D721Med (cell line): ENCODE measurements around the gene XIRP2.

Source experiments
- DNase-seq: peaks from one replicate; pipeline ENCODE4 v3.0.0; 2011; ENCODE audit warnings: low spot score; ENCODE audit not compliant: insufficient read length
- FAIRE-seq: peaks from 2 replicates; lab custom pipeline; 2011; peaks lifted over from hg19 to GRCh38; lab: Jason Lieb, UNC
- TF ChIP-seq, protein P1 (sequence below): IDR thresholded peaks from 2 replicates; pipeline ENCODE4 v1.5.1; 2012; ENCODE audit warnings: mild to moderate bottlenecking, control low read depth; ENCODE audit not compliant: insufficient read depth; ENCODE audit errors: missing control alignments

XIRP2 gene

DNA sequence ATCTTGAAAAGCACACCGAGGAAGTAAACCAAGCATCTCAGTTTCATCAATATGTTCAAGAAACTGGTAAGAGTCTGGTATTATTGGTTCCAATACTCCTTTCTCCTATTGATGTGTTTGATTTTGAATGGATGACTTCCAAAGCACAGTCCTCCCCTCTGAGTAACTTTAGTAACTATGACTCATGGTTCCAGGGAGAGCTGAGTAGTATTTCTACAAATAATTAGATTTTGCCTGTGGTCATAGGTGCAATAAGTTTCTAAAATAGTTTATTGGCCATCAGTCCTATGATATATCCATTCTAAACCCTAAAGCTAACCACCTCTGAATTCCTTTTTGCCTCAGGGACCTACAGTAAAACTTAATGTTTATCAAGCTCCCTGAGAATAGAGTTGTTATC lies 352.4 kb downstream of the XIRP2 start:
- FAIRE-seq (no peak), DNase-seq (no peak)
- TF ChIP-seq, protein P1, sequence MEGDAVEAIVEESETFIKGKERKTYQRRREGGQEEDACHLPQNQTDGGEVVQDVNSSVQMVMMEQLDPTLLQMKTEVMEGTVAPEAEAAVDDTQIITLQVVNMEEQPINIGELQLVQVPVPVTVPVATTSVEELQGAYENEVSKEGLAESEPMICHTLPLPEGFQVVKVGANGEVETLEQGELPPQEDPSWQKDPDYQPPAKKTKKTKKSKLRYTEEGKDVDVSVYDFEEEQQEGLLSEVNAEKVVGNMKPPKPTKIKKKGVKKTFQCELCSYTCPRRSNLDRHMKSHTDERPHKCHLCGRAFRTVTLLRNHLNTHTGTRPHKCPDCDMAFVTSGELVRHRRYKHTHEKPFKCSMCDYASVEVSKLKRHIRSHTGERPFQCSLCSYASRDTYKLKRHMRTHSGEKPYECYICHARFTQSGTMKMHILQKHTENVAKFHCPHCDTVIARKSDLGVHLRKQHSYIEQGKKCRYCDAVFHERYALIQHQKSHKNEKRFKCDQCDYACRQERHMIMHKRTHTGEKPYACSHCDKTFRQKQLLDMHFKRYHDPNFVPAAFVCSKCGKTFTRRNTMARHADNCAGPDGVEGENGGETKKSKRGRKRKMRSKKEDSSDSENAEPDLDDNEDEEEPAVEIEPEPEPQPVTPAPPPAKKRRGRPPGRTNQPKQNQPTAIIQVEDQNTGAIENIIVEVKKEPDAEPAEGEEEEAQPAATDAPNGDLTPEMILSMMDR = no peak

DNA sequence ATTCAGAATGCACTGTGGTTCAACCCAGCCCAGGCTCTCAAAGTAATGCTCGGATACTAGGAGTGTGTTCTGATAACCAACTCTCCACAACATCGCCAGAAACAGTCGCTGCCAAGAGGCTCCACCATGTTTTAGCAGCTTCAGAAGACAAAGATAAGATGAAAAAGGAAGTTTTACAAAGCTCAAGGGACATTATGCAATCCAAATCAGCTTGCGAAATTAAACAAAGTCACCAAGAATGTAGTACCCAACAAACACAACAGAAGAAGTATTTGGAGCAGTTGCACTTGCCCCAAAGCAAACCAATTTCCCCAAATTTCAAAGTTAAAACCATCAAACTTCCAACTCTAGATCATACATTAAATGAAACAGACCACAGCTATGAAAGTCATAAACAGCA lies 360.9 kb downstream of the XIRP2 start:
- DNase-seq = no peak
- TF ChIP-seq, protein P1 = no peak
- no peak for FAIRE-seq

DNA sequence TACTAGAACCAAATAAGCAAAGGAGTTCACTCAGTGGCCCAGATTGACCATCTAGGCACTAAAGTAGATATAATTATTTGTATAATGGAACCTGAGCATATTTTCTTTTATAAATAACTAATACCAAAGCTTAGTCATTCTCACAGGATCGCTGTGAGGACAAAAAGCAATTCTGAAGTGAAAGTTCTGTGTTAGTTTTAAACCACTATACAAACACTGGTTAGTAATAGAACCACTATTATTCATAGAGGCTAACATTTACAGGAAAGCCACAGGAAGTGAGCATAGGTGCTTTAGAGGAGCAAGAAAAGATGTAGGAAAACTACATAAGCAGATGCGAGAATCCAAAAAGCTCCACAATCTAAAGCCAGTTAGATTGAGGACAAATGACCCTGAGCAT lies 364.7 kb downstream of the XIRP2 start:
- DNase-seq = no peak
- peak; percentile 35 for FAIRE-seq
- TF ChIP-seq, protein P1 = no peak

DNA sequence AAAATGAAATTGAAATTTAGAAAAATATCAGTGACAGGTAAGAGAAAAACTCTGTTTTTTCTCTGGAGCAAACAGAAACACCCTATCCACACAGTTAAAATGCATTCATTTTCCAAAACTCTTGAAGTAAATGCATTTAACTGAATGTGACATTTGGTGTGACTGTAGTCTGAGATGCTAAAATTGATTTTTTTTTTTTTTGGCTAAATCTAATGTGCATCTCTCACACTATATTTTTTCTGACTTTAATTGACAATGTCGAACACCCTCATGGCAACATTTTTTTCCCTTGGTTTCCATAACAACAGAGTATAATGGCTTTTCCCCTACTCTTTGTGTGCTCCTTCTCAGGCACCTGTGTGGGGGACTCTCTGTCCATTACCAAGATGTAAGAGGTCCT lies 366.4 kb downstream of the XIRP2 start:
- TF ChIP-seq, protein P1 = no peak
- FAIRE-seq (no peak), DNase-seq (no peak)

DNA sequence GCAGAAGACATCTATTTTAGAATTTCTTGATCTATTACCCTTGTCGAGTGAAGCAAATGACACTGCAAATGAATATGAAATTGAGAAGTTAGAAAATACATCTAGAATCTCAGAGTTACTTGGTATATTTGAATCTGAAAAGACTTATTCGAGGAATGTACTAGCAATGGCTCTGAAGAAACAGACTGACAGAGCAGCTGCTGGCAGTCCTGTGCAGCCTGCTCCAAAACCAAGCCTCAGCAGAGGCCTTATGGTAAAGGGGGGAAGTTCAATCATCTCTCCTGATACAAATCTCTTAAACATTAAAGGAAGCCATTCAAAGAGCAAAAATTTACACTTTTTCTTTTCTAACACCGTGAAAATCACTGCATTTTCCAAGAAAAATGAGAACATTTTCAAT lies 370.4 kb downstream of the XIRP2 start:
- DNase-seq = no peak
- TF ChIP-seq, protein P1 = no peak
- no peak for FAIRE-seq

DNA sequence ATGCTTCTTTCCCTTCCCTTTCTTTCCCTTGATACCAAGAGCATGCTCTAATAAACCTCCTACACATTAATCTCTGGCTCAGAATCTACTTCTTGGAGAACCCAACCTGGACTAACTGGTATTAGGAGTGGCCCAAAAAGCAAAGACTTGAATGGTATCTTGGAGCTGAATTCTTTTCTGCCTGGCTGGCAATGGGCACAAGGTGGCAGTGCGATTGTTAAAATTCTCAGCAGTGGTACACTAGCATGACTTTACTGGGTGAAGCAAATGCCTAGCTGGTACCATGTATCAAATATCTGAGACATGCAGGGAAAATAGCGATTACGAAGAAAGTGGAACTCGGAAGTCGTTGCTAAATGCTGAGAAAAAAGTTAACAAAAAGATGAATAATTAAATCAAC lies 376.1 kb downstream of the XIRP2 start:
- FAIRE-seq (no peak), DNase-seq (no peak)
- TF ChIP-seq, protein P1 = peak; percentile 60

DNA sequence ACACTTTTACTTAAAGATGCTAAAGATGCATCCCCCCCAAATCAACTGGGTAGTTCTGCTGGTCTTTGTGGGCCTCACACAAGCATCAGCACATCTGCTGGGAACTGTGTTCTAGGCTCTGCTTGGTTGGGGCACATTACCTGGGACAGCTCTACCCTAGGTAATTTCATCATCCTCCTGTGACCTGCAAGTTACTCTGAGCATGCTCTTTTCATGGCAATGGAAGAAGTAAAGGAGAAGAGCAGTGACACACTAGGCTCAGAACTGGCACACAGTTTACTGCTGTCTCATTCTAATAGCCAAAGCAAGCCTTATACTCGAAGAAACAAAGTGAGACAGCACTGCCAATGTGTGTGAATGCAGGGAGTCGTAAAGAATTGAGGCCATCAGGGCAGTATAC lies 376.7 kb downstream of the XIRP2 start:
- DNase-seq (no peak), FAIRE-seq (no peak)
- TF ChIP-seq, protein P1 = no peak
